Liver (tissue), 3 donors: Measurements from ENCODE around the gene KLHL9.

Experiments
- CTCF ChIP-seq: fragments of 150-350 bp; IDR thresholded peaks from 2 replicates; pipeline ENCODE4 v1.5.1; 2017; ENCODE audit warnings: improper control_type of control experiment, low read depth, low read length; ENCODE audit not compliant: missing input control
- RAD21 ChIP-seq, 2 donors: IDR thresholded peaks; 2 replicates each; pipeline ENCODE4 v1.6.1; 2016; ENCODE audit warnings: antibody characterized with exemption in 2 of 2, mild to moderate bottlenecking in 2 of 2
- SP1 ChIP-seq: IDR thresholded peaks from 2 replicates; pipeline ENCODE4 v1.6.1; 2018; ENCODE audit warnings: antibody characterized with exemption, mild to moderate bottlenecking
- donor health status: healthy.
- donor health status: healthy.

- no peak for TF ChIP-seq RAD21 (IDR thresholded peaks at IDR 0.05)
- TF ChIP-seq CTCF, result no peak
- TF ChIP-seq SP1, result no peak
These were observed 30.0 kb downstream of the KLHL9 start, which contains the start of gene IFNA5 for GRCh38 chr9:21305213-21305612.
